GM20000 (cell line): Measurements from ENCODE around the gene DAO.

Source experiments
- DNase-seq: peaks from one replicate; pipeline ENCODE4 v3.0.0; 2012; ENCODE audit warnings: low spot score
- TF ChIP-seq, protein P1 (sequence below): IDR thresholded peaks from 2 replicates; pipeline ENCODE4 v1.5.1; 2012; ENCODE audit warnings: mild to moderate bottlenecking, control low read depth; ENCODE audit errors: extremely low read depth, missing control alignments

DAO gene

DNA sequence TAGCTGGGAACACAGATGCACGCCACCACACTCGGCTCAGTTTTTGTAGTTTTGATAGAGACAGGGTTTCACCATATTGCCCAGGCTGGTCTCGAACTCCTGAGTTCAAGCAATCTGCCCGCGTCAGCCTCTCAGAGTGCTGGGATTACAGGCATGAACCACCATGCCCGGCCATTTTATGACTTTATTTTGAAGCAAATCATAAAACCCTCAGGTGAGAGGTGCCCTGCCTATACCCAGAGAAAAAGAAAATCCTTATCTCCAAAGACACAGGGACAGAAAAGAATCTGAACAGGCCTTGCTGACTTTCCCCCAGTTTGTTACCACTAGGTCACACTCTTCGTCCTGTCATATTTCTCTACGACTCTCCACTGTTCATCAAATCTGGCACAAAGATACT is 48.8 kb downstream of the DAO start:
- no peak for DNase-seq
- TF ChIP-seq, protein P1, sequence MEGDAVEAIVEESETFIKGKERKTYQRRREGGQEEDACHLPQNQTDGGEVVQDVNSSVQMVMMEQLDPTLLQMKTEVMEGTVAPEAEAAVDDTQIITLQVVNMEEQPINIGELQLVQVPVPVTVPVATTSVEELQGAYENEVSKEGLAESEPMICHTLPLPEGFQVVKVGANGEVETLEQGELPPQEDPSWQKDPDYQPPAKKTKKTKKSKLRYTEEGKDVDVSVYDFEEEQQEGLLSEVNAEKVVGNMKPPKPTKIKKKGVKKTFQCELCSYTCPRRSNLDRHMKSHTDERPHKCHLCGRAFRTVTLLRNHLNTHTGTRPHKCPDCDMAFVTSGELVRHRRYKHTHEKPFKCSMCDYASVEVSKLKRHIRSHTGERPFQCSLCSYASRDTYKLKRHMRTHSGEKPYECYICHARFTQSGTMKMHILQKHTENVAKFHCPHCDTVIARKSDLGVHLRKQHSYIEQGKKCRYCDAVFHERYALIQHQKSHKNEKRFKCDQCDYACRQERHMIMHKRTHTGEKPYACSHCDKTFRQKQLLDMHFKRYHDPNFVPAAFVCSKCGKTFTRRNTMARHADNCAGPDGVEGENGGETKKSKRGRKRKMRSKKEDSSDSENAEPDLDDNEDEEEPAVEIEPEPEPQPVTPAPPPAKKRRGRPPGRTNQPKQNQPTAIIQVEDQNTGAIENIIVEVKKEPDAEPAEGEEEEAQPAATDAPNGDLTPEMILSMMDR: no peak

DNA sequence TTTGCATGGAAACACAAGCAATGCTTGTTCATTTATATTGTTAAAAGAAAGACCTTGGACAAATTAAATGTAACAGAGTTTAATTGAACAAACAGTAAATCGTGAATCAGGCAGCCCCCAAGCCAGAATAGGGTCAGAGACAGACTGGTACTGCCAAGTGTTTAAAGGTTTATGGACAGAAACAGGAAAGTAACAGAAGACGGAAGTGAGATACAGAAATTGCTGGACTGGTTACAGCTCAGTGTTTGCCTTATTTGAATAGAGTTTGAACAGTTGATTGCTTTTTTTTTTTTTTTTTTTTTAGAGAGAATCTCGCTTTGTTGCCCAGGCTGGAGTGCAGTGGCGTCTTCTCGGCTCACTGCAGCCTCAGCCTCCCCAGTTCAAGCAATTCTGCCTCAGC is 50.3 kb downstream of the DAO start:
- peak; percentile 28 for DNase-seq

GRCh38 chr12:108930756-108931155 is 50.9 kb downstream of the DAO start:
- TF ChIP-seq, protein P1: no peak
- DNase-seq: no peak

More for the DNA sequence above, 50.3 kb downstream of the DAO start:
- TF ChIP-seq, protein P1: no peak

DNA sequence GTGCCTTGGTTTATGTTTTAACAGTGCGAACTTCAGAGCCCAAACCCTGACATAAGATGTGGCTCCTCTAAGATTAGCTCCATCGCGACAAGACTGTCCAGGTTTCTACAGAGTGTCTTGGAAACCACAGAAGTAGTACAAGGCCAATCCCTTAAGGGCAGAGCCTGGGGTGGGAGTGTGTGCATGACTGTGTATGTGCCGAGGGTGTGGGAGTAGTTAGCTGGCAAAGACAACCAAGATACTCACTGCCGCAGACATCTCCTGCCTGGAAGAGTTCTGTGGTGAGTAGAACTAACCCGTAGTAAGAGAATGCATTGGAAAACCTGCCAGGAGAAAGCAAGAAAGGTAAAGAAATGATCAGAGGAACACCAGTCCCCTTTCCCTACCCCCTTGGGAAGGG is 54.1 kb downstream of the DAO start:
- DNase-seq: no peak
- TF ChIP-seq, protein P1: no peak

GRCh38 chr12:108935159-108935763 is 55.4 kb downstream of the DAO start:
- DNase-seq: no peak
- TF ChIP-seq, protein P1: no peak

DNA sequence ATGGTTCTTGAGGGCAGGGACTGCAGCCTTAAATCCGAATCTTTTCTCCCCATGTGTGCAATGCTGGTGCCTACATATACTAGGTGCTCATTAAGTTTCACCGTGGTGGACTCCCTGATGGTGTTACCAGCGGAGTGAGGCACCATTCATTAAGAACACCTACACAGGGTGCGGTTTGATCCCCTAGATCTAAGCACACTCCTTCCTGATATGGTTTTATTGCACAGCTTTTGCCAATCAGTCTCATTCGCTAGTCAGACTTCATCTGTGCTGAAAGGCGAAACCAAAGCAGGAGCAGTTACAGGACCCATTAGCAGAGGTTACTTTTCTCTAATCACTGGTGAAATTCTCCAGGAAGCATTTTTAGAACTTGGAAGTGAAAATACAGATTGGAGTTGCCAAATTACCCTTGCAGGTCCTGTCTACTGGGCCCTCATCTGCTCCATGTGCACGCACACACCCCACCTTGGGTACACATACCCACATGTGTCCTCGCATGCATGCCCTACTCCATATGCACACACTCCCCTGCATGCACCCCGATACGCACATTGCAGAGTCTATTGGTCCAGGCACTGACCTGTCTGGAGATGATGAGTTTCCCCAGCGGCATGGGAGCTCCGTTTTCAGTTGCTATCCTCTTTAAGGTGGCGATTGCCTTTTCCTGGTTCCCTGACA is 58.5 kb downstream of the DAO start:
- TF ChIP-seq, protein P1: no peak
- DNase-seq: no peak

DNA sequence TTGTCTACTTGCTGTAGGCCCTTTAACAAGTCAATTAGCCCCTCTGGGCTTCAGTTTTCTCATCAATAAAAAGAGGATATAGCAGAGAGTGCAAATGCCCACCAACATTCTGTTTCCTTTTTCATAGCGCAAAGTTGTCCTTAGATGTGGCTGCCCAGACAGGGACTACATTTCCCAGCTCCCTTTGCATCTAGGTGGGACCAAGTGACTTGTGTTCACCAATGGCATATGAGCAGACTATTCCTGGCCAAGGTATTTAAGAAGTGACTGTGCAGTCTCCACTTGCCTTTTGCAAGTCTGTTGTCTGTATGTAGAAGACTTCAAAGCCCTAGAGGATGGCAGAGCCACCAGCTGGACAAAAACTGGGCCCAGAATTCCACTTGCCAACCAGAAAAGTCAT is 59.7 kb downstream of the DAO start:
- TF ChIP-seq, protein P1: no peak
- DNase-seq: peak; percentile 15
